ENCODE measurements around the gene MC4R.

DNA sequence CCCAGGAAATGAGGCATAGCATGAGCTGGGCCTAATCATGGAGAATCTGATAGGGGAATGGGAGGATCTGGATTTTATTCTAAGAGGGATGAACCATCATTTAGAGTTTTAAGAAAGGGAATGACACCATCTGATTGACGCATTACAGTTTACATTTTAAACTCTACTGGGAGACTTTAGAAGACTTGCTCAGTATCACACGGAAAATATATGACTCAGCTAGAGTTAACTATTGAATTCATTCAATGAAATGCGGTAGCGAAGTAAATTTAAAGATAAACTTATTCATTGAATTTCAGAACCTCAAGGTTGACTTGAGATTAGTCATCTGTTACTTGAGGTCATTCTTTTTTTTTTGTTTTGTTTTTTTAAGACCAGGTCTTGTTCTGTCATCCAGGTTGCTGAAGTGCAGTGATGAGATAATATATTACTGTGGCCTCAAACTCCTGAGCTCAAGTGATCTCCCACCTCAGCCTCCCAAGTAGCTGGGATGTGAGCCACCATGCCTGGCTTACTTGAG is 25.0 kb downstream of the MC4R start:
- TF ChIP-seq POLR2A (IDR thresholded peaks at IDR 0.05; ENCODE audit: low read depth, low read length) (no peak), POLR2AphosphoS5 (IDR thresholded peaks at IDR 0.05; ENCODE audit: low read depth, low read length) (no peak), TAF1 (IDR thresholded peaks at IDR 0.05; ENCODE audit: low read depth, low read length) (no peak), POU2F2 (IDR thresholded peaks at IDR 0.05; ENCODE audit: low read depth, low read length) (no peak), SPI1 (IDR thresholded peaks at IDR 0.05; ENCODE audit: low read depth, low read length) (no peak), PAX5 (IDR thresholded peaks at IDR 0.05; ENCODE audit: insufficient read depth, low read length, severe bottlenecking) (no peak)
